ENCODE measurements around the gene FAM136A. TPM values are rescaled to one million over a fixed set of nuclear protein-coding genes. Genes with fewer than 3 reads are reported as not detected.

Gene FAM136A
- total RNA-seq, 2 donors from 2014 or later, result 20.3 to 21.2 TPM

DNA sequence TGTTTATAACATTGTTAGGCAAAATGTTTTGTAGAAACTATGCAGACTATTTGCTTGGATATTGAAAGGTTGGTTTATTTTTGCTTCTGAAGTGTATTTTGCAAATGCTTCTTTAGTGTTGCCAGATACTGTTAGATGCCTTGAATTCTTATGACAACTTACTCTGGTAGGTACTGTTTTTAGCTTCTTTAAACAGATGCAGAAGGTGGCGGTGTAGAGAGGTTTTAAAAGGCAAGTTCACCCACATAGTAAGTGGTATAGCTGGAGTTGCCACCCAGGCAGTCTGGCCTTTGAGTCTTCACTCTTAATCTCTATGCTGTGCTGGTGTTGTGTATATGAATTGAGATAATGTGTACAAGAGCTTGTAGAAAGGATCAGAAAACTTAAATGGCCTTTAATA lies 40.4 kb downstream of the FAM136A start:
- Histone ChIP-seq H3K27ac (peak overlapping the region in 1 of 2 donors; percentile 26), H3K9me3 (no peaks in the 10 kb centered on the region), H3K27me3 (no peaks in the 10 kb centered on the region), H3K36me3 (peaks cover 23% of the 10 kb centered on the region), H3K4me1 (peaks cover 0 to 45% of the 10 kb centered on the region in 2 donors), H3K4me3 (no peak overlapping the region)
- peak; percentile 13 for DNase-seq (ENCODE audit: low spot score)
- TF ChIP-seq, protein P1, sequence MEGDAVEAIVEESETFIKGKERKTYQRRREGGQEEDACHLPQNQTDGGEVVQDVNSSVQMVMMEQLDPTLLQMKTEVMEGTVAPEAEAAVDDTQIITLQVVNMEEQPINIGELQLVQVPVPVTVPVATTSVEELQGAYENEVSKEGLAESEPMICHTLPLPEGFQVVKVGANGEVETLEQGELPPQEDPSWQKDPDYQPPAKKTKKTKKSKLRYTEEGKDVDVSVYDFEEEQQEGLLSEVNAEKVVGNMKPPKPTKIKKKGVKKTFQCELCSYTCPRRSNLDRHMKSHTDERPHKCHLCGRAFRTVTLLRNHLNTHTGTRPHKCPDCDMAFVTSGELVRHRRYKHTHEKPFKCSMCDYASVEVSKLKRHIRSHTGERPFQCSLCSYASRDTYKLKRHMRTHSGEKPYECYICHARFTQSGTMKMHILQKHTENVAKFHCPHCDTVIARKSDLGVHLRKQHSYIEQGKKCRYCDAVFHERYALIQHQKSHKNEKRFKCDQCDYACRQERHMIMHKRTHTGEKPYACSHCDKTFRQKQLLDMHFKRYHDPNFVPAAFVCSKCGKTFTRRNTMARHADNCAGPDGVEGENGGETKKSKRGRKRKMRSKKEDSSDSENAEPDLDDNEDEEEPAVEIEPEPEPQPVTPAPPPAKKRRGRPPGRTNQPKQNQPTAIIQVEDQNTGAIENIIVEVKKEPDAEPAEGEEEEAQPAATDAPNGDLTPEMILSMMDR (IDR thresholded peaks at IDR 0.05), result no peak

DNA sequence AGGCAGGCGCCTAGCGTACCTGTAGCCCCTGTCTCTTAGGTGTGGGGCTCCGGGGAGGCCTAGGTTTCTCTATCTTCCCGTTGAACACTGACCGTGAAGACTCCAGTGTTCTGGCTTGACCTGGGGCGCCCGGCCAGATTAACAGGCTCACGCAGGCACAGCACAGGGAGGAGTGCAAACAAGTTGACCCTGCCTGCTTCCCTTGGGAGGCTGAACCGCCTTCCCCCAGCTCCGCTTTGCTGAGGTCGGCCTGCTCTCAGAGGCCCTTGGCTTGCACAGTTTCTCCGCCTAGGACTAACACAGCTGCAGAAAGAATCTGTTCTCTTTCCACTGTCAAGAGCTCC lies 43.4 kb downstream of the FAM136A start:
- Histone ChIP-seq H3K36me3 (peaks cover 4% of the 10 kb centered on the region), H3K27me3 (no peaks in the 10 kb centered on the region), H3K4me1 (peaks cover 0 to 45% of the 10 kb centered on the region in 2 donors), H3K4me3 (peak overlapping the region; percentile 85 to 87), H3K27ac (peak overlapping the region; percentile 89 to 95), H3K9me3 (no peaks in the 10 kb centered on the region)
- peak; percentile 71 for DNase-seq (ENCODE audit: low spot score)
- TF ChIP-seq, protein P1 (IDR thresholded peaks at IDR 0.05), result no peak

DNA sequence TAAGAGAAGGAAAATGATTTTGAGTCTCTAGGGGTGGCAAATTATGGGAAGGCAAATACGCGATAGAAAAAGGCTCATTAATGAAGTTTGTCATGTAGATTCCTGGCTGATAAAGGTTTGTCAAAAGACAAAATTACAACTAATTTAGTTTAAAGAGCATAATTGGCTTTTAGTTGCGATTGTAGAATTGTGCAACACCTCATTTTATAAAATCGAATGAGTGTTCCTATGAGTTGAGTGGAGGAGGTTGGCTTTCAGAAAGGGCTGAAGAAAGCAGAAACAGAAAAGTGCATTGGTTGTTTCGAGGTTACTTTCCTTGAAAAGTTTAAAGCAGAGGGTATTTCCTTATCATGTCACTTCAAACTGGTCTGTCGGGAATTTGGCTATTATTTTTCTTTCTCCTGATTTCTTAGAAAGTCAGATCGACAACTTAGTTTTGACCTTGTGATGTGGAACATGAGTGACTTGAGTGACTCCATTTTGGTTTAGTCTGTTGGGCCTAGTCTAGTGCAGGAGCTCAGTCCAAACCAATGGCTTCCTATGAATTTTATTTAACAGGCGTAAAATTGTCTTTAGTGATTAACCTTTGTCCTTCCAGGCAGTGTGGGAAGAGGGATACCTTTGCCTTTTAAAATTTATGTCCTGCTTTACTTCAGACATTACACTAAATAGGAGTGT lies 46.1 kb downstream of the FAM136A start:
- H3K27me3 ChIP-seq, result no peaks in the 10 kb centered on the region
- DNase-seq (ENCODE audit: low spot score), result no peak
- H3K27ac ChIP-seq, result no peak overlapping the region
- H3K9me3 ChIP-seq, result no peaks in the 10 kb centered on the region
- no peaks in the 10 kb centered on the region for H3K36me3 ChIP-seq
- TF ChIP-seq, protein P1 (IDR thresholded peaks at IDR 0.05), result no peak
- H3K4me1 ChIP-seq, result peaks cover 0 to 29% of the 10 kb centered on the region in 2 donors
- H3K4me3 ChIP-seq, result no peak overlapping the region

GRCh38 chr2:70250434-70250833 lies 51.4 kb downstream of the FAM136A start:
- H3K4me3 ChIP-seq, result no peak overlapping the region
- no peak for DNase-seq (ENCODE audit: low spot score)
- TF ChIP-seq, protein P1 (IDR thresholded peaks at IDR 0.05), result no peak

DNA sequence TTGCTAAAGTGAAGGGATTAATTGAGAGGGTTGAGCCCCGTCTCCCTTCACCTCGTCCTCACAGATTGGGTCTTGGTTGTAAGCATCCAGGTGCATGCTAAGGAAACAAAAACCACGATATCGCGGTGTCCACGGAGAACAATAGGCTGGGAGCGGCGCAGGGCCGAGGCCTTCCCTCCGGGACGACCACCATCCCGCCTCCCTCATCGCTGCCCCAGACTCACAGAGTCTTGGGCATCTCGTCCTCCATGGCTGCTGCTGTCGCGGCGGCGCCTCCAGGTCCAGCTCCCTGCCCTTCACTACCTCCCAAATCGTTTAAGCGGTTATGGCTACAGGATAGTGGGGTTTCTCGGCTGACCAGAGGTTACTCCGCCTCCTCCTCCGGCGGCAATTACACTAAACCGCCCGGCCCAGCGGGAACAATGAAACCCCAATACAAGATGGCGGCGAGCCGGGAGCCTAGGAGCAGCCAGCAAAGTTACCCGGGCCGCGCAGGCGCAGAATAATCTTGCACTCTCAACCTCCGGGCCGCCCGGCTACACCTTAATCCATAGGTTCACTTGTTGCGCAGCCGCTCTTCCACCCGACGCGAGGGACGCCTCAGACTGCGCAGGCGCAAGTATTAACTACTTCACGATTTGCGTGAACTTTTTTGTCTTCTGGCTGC lies 53.6 kb downstream of the FAM136A start, which contains the start of gene TIA1:
TIA1 (minus strand) TSS at position 448 of the 667 bp plus-strand sequence; CDS start at position 250, 198 bp downstream.
- H3K36me3 ChIP-seq, result no peaks in the 10 kb centered on the region
- peaks cover 0 to 34% of the 10 kb centered on the region in 2 donors for H3K4me1 ChIP-seq
- peak within 1 kb of the TSS; percentile 74 to 76 for H3K4me3 ChIP-seq

More at GRCh38 chr2:70250434-70250833, 51.4 kb downstream of the FAM136A start:
- no peak overlapping the region for H3K27ac ChIP-seq
- H3K36me3 ChIP-seq, result no peaks in the 10 kb centered on the region
- H3K4me1 ChIP-seq, result peaks cover 0 to 13% of the 10 kb centered on the region in 2 donors
- no peaks in the 10 kb centered on the region for H3K27me3 ChIP-seq
- H3K9me3 ChIP-seq, result no peaks in the 10 kb centered on the region

More for the DNA sequence above, 53.6 kb downstream of the FAM136A start, which contains the start of gene TIA1:
- H3K27ac ChIP-seq, result peak within 1 kb of the TSS; percentile 93 to 96
- TF ChIP-seq, protein P1 (IDR thresholded peaks at IDR 0.05), result no peak
- peak; percentile 98 for DNase-seq (ENCODE audit: low spot score)
- no peaks in the 10 kb centered on the region for H3K27me3 ChIP-seq
- H3K9me3 ChIP-seq, result no peaks in the 10 kb centered on the region

All from right atrium auricular region (tissue), 2 donors.